SK-N-MC (cell line): ENCODE measurements around the gene SLCO3A1.

Experiments used
- EZH2 ChIP-seq: fragments of 200-600 bp; sonication (generic); IDR thresholded peaks from one replicate; pipeline ENCODE4 v1.6.1; 2017; ENCODE audit warnings: antibody characterized with exemption
- POLR2AphosphoS5 ChIP-seq: IDR thresholded peaks from 2 replicates; pipeline ENCODE4 v1.6.1; 2012; ENCODE audit warnings: mild to moderate bottlenecking, low read depth, low read length, borderline replicate concordance

- no peak for TF ChIP-seq POLR2AphosphoS5
- TF ChIP-seq EZH2, result no peak
Measured at GRCh38 chr15:91849180-91849579, 4.3 kb upstream of the SLCO3A1 start.
